ENCODE results near the gene SKOR2. TPM values are rescaled to one million over a fixed set of nuclear protein-coding genes. Genes with fewer than 3 reads are reported as not detected.

The SKOR2 gene
- total RNA-seq, 2 donors from 2014 or later, result 0.18 TPM; not detected in 1

DNA sequence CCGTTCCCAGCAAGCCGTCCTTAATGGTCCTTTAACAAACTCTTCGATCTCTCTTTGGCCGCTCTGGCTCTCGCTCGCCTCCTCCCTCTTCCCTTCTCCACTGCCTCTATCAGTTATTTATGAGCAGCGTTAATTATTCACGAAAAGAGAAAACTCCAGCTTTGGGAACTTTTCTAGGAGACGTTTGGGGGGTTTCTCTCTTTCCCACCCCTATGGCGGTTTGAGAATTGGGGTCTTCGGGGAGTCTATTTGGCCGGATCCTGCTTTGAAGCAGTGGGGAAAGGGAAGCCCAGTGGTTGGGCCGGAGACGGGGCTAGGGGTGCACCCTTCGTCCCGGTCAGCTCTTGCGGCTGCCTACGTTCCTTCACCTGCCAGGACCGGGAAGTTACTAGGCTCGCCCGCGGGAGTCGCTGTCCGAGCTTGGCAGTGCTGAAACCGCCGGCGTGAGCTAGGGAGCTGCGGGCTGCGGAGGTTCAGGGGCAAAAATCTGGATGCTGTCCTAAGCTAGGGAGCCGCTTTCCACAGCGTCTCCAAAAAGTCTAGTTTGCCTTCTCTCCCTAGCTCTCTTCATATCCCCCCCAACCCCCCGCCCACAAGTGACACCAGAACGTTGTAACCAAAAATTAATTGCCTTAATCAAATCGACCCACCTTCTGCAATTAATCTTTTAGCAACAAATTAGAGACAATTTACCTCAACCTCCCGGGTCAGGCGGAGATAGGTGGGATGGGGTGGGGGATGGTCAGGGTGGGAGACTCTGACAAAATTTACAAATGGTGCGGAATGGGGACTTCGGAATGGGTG, 8.9 kb upstream of the SKOR2 start:
- Histone ChIP-seq H3K9me3 (ENCODE audit: control insufficient read depth, low read length) (peaks cover 11% of the 10 kb centered on the region), H3K9ac (ENCODE audit: extremely low read depth, low read length, poor library complexity, severe bottlenecking) (no peak overlapping the region), H3K4me1 (ENCODE audit: control insufficient read depth, insufficient read depth, low read length) (no peaks in the 10 kb centered on the region), H3K27me3 (ENCODE audit: control insufficient read depth, insufficient read depth, low read length, poor library complexity, severe bottlenecking) (peaks cover 100% of the 10 kb centered on the region), H3K27ac (ENCODE audit: low read depth, low read length) (no peak overlapping the region), H3K36me3 (ENCODE audit: control insufficient read depth, insufficient read depth, low read length) (no peaks in the 10 kb centered on the region), H3K4me3 (ENCODE audit: low read length) (no peak overlapping the region)
- H3K27ac Mint-ChIP-seq, result no peak overlapping the region
- H3K27me3 Mint-ChIP-seq (ENCODE audit: insufficient read depth), result peaks cover 100% of the 10 kb centered on the region
- WGBS, 2 experiments (ENCODE audit: insufficient coverage in 1 of 2, insufficient read length in 1 of 2), result 9 to 10% methylated on average over 23 to 38 of the region's 38 CpGs
- peak; percentile 96 for DNase-seq
- peaks cover 7% of the 10 kb centered on the region for H3K9me3 Mint-ChIP-seq
- TF ChIP-seq, protein P1, sequence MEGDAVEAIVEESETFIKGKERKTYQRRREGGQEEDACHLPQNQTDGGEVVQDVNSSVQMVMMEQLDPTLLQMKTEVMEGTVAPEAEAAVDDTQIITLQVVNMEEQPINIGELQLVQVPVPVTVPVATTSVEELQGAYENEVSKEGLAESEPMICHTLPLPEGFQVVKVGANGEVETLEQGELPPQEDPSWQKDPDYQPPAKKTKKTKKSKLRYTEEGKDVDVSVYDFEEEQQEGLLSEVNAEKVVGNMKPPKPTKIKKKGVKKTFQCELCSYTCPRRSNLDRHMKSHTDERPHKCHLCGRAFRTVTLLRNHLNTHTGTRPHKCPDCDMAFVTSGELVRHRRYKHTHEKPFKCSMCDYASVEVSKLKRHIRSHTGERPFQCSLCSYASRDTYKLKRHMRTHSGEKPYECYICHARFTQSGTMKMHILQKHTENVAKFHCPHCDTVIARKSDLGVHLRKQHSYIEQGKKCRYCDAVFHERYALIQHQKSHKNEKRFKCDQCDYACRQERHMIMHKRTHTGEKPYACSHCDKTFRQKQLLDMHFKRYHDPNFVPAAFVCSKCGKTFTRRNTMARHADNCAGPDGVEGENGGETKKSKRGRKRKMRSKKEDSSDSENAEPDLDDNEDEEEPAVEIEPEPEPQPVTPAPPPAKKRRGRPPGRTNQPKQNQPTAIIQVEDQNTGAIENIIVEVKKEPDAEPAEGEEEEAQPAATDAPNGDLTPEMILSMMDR (conservative IDR thresholded peaks at IDR 0.05), result no peak
- H3K36me3 Mint-ChIP-seq (ENCODE audit: low read depth), result no peaks in the 10 kb centered on the region
- peaks cover 9% of the 10 kb centered on the region for H3K4me1 Mint-ChIP-seq
- H3K4me3 Mint-ChIP-seq, result no peak overlapping the region

DNA sequence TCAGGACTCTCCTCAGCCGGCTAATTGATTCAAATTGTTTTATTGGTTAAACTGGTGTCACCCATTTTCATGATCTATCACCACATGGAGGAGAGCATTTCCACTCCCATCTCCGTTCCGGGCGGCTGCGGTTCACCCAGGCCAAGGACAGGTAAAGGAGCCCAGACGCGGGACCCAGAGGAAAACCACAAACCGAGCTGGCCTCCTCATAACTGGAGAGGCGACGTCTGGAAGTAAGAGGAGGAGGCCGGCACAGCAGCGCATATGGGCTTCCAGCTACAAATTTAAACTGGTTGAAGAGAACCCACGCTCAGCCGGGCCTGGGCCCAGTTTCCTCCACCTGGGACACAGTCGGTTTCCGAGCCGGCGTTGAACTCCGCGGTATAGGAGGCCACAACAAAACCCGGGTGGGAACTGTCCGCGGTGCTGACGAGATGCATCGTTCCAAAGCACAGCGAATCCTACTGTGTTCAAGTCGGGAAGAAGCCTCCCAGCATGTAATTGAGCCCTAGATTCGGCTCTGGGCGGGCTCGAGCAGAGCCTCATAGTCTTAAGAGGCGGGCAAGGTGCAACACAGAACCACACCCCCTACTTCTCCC, 3.0 kb upstream of the SKOR2 start:
- TF ChIP-seq, protein P1 (conservative IDR thresholded peaks at IDR 0.05), result no peak
- no peak overlapping the region for H3K9ac ChIP-seq (ENCODE audit: extremely low read depth, low read length, poor library complexity, severe bottlenecking)
- H3K27me3 Mint-ChIP-seq (ENCODE audit: insufficient read depth), result peaks cover 100% of the 10 kb centered on the region
- no peaks in the 10 kb centered on the region for H3K4me1 ChIP-seq (ENCODE audit: control insufficient read depth, insufficient read depth, low read length)
- H3K4me3 ChIP-seq (ENCODE audit: low read length), result no peak overlapping the region
- H3K36me3 ChIP-seq (ENCODE audit: control insufficient read depth, insufficient read depth, low read length), result no peaks in the 10 kb centered on the region
- peaks cover 5% of the 10 kb centered on the region for H3K4me1 Mint-ChIP-seq
- DNase-seq, result peak; percentile 97
- no peaks in the 10 kb centered on the region for H3K36me3 Mint-ChIP-seq (ENCODE audit: low read depth)
- peaks cover 4% of the 10 kb centered on the region for H3K9me3 Mint-ChIP-seq
- no peak overlapping the region for H3K4me3 Mint-ChIP-seq
- 4 to 8% methylated on average over 11 to 31 of the region's 31 CpGs for WGBS, 2 experiments (ENCODE audit: insufficient coverage in 1 of 2, insufficient read length in 1 of 2)
- no peak overlapping the region for H3K27ac ChIP-seq (ENCODE audit: low read depth, low read length)
- H3K9me3 ChIP-seq (ENCODE audit: control insufficient read depth, low read length), result no peaks in the 10 kb centered on the region
- H3K27me3 ChIP-seq (ENCODE audit: control insufficient read depth, insufficient read depth, low read length, poor library complexity, severe bottlenecking), result peaks cover 100% of the 10 kb centered on the region
- H3K27ac Mint-ChIP-seq, result no peak overlapping the region

DNA sequence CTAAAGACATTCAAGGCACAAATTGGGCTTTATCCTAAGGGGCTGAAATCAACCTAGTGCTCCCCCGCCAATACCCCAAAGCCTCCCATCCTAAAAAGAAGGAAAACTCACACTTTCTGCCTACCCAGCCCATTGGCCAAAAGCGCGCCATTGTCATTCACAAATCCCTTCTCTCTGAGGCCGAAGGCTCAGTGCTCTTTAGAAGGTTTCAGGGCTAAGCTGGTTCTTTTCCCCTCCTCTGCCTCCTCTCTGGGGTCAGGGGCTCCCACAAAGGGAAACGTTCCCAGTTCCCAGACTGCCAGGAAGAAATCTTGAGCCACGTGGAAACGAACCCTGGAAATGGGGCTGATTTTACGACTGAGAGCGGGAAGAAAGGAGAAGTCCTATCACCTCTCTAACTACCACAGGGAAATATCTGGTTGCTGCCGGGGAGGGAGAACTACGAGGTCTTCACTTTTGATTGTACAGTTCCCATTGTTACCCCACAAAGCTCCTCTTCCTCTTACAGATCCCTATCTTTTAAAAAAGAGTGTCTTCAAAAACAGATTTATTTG, 1.7 kb upstream of the SKOR2 start:
- peaks cover 2% of the 10 kb centered on the region for H3K36me3 Mint-ChIP-seq (ENCODE audit: low read depth)
- H3K36me3 ChIP-seq (ENCODE audit: control insufficient read depth, insufficient read depth, low read length), result no peaks in the 10 kb centered on the region
- no peak overlapping the region for H3K4me3 Mint-ChIP-seq
- H3K9me3 ChIP-seq (ENCODE audit: control insufficient read depth, low read length), result no peaks in the 10 kb centered on the region
- 10% methylated on average over 8 to 11 of the region's 11 CpGs for WGBS, 2 experiments (ENCODE audit: insufficient coverage in 1 of 2, insufficient read length in 1 of 2)
- peaks cover 14% of the 10 kb centered on the region for H3K9me3 Mint-ChIP-seq
- H3K27ac Mint-ChIP-seq, result no peak overlapping the region
- H3K4me3 ChIP-seq (ENCODE audit: low read length), result no peak overlapping the region
- H3K27me3 ChIP-seq (ENCODE audit: control insufficient read depth, insufficient read depth, low read length, poor library complexity, severe bottlenecking), result peaks cover 100% of the 10 kb centered on the region
- H3K27me3 Mint-ChIP-seq (ENCODE audit: insufficient read depth), result peaks cover 100% of the 10 kb centered on the region
- H3K4me1 Mint-ChIP-seq, result peaks cover 5% of the 10 kb centered on the region
- TF ChIP-seq, protein P1 (conservative IDR thresholded peaks at IDR 0.05), result no peak
- no peaks in the 10 kb centered on the region for H3K4me1 ChIP-seq (ENCODE audit: control insufficient read depth, insufficient read depth, low read length)
- no peak for DNase-seq
- H3K9ac ChIP-seq (ENCODE audit: extremely low read depth, low read length, poor library complexity, severe bottlenecking), result no peak overlapping the region
- no peak overlapping the region for H3K27ac ChIP-seq (ENCODE audit: low read depth, low read length)

Measured in endodermal cell (in vitro differentiated cells).